ENCODE measurements around the gene VWA1. TPM values are rescaled to one million over a fixed set of nuclear protein-coding genes. Genes with fewer than 3 reads are reported as not detected.

VWA1 gene
- total RNA-seq, 4 donors from 2014 or later: 142 to 261 (median 161) TPM

Other genes with a start within 250 kb of the VWA1 start
- gene TNFRSF18, start 229.1 kb upstream of the VWA1 start, total RNA-seq: under 1 TPM in 1 of 4 donors, not detected in 3; 0.44 TPM
- gene TNFRSF4, start 221.5 kb upstream of the VWA1 start, total RNA-seq: 1 to 10 TPM in 2 of 4 donors, under 1 TPM in 2; 0.39 to 3.7 (median 0.97) TPM
- 100 to 1,000 TPM in 3 of 4 donors, 10 to 100 TPM in 1; 93.3 to 170 (median 110) TPM for gene SDF4, start 203.7 kb upstream of the VWA1 start, total RNA-seq
- gene B3GALT6, start 203.5 kb upstream of the VWA1 start, total RNA-seq: 10 to 100 TPM; 13.3 to 24.0 (median 21.4) TPM
- 1 to 10 TPM in 3 of 4 donors, under 1 TPM in 1; 0.84 to 3.0 (median 1.8) TPM for gene C1QTNF12, start 189.0 kb upstream of the VWA1 start, total RNA-seq
- gene UBE2J2, start 161.8 kb upstream of the VWA1 start, total RNA-seq: 10 to 100 TPM; 42.2 to 61.0 (median 53.5) TPM
- 10 to 100 TPM in 2 of 4 donors, 1 to 10 TPM in 2; 5.4 to 14.9 (median 9.8) TPM for gene SCNN1D, start 155.3 kb upstream of the VWA1 start, total RNA-seq
- gene ACAP3, start 127.8 kb upstream of the VWA1 start, total RNA-seq: 100 to 1,000 TPM in 1 of 4 donors, 10 to 100 TPM in 3; 34.3 to 125 (median 69.6) TPM
- gene PUSL1, start 127.1 kb upstream of the VWA1 start, total RNA-seq: 10 to 100 TPM; 17.5 to 22.2 (median 19.7) TPM
- gene INTS11, start 111.0 kb upstream of the VWA1 start, total RNA-seq: 100 to 1,000 TPM; 118 to 241 (median 157) TPM
- 10 to 100 TPM; 12.0 to 24.9 (median 18.8) TPM for gene CPTP, start 110.9 kb upstream of the VWA1 start, total RNA-seq
- 1 to 10 TPM in 1 of 4 donors, under 1 TPM in 3; 0.21 to 1.2 (median 0.63) TPM for gene TAS1R3, start 104.4 kb upstream of the VWA1 start, total RNA-seq
- gene DVL1, start 86.3 kb upstream of the VWA1 start, total RNA-seq: 100 to 1,000 TPM; 130 to 191 (median 144) TPM
- gene MXRA8, start 77.1 kb upstream of the VWA1 start, total RNA-seq: 100 to 1,000 TPM; 351 to 659 (median 448) TPM
- 100 to 1,000 TPM in 3 of 4 donors, 10 to 100 TPM in 1; 63.9 to 128 (median 105) TPM for gene AURKAIP1, start 60.5 kb upstream of the VWA1 start, total RNA-seq
- 100 to 1,000 TPM; 311 to 362 (median 339) TPM for gene CCNL2, start 36.4 kb upstream of the VWA1 start, total RNA-seq
- 100 to 1,000 TPM in 3 of 4 donors, 10 to 100 TPM in 1; 84.9 to 165 (median 139) TPM for gene MRPL20, start 28.4 kb upstream of the VWA1 start, total RNA-seq
- 10 to 100 TPM; 13.8 to 32.6 (median 19.4) TPM for gene ANKRD65, start 14.4 kb upstream of the VWA1 start, total RNA-seq
- gene ATAD3C, start 14.0 kb downstream of the VWA1 start, total RNA-seq: 1 to 10 TPM in 3 of 4 donors, under 1 TPM in 1; 0.42 to 9.9 (median 3.2) TPM
- 10 to 100 TPM; 18.4 to 48.9 (median 22.5) TPM for gene ATAD3B, start 36.1 kb downstream of the VWA1 start, total RNA-seq
- gene ATAD3A, start 76.5 kb downstream of the VWA1 start, total RNA-seq: 10 to 100 TPM; 19.6 to 47.4 (median 27.0) TPM
- 10 to 100 TPM in 1 of 4 donors, 1 to 10 TPM in 2, not detected in 1; 4.0 to 27.3 (median 5.1) TPM for gene TMEM240, start 104.9 kb downstream of the VWA1 start, total RNA-seq
- 100 to 1,000 TPM; 129 to 161 (median 146) TPM for gene SSU72, start 139.2 kb downstream of the VWA1 start, total RNA-seq
- gene FNDC10, start 164.4 kb downstream of the VWA1 start, total RNA-seq: 1 to 10 TPM; 1.4 to 3.0 (median 2.0) TPM
- gene MIB2, start 179.8 kb downstream of the VWA1 start, total RNA-seq: 100 to 1,000 TPM in 1 of 4 donors, 10 to 100 TPM in 3; 50.5 to 108 (median 98.6) TPM
- 1 to 10 TPM; 1.2 to 6.6 (median 3.8) TPM for gene MMP23B, start 196.5 kb downstream of the VWA1 start, total RNA-seq
- 10 to 100 TPM; 12.6 to 31.8 (median 24.7) TPM for gene CDK11B, start 223.3 kb downstream of the VWA1 start, total RNA-seq

Measured in tibial nerve (tissue), 4 donors.